GM19467 (cell line): ENCODE results near the gene CDK16.
"Not testable (repeated sequence)": the region's sequence is repeated elsewhere in the genome, so short reads cannot be mapped to it uniquely, and the experiment has no call there.

Experiments used
- ATAC-seq: cut with Tn5 transposase; IDR thresholded peaks from one replicate; pipeline ENCODE4 v1.9.1; 2021; ENCODE audit warnings: mild to moderate bottlenecking, moderate library complexity; ENCODE audit not compliant: unreplicated experiment

CDK16 gene

DNA sequence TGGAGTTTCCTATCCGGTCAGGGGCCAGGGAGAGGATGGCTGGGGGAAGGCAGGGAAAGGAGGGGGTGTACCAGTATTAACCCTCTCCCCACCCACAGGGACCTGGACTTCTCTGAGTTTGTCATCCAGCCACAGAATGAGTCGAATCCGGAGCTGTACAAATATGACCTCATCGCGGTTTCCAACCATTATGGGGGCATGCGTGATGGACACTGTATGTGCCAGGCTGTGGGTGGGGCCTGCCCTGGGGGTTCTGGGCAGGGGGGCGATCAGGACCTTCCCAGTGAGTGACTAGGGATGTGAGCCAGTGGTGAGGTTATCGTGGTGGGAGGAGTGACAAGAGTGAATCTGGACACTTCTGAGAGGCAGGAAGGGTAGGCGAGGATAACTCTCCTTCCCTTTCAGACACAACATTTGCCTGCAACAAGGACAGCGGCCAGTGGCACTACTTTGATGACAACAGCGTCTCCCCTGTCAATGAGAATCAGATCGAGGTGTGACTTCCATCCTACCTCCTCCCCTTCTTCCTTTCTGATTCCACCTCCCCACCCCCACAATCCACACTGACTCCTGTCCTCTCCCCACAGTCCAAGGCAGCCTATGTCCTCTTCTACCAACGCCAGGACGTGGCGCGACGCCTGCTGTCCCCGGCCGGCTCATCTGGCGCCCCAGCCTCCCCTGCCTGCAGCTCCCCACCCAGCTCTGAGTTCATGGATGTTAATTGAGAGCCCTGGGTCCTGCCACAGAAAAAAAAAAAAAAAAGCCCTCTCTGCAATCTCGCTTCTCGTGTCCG lies 28.9 kb downstream of the CDK16 start:
- no peak for ATAC-seq

DNA sequence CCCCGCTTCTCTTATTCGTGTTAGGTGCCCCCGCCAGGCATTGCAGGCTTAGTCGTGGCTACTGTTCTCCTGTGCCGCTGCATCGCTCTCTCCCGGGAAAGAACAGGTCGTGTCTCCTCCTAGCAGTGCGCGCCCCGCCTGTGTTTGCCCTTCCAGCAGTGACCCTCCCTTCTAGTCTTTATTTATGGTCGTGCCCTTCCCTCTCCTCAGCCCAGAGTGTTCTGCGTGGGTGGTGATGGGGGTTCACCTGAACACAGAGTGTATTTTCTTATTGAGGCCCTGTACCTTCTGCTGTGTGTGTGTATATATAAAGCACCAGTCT lies 29.5 kb downstream of the CDK16 start:
- no peak for ATAC-seq

DNA sequence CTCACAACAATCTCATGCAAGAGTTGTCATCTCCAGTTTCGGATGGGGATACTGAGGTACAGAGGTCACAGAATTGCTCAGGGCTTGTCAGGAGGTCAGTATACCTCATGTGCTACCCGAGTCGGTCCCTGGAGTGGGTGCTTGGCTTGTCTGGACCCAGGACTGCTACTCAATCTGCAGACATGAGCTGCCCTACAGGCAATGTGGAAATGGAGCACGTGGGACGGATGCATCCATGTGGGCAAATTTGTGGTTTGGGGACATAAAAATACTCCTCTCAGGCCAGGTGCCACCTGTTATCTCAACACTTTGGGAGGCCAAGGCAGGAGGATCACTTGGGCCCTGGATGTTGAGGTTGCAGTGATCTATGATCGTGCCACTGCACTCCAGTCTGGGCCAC lies 30.1 kb downstream of the CDK16 start:
- no peak for ATAC-seq

DNA sequence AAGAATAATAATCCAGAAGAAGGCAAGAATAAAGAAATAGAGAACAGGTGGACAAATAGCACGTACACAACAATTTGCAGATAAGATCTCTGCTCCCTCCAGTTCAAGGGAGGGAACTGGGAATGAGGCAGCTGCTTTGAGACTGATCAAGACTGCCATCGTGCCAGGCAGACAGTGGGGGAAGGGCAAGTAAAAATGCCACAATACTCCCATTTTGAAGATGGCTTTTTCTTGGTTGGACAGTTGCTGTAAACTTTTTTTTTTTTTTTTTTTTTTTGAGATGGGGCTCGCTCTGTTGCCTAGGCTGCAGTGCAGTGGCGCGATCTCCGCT lies 31.5 kb downstream of the CDK16 start:
- ATAC-seq = no peak

DNA sequence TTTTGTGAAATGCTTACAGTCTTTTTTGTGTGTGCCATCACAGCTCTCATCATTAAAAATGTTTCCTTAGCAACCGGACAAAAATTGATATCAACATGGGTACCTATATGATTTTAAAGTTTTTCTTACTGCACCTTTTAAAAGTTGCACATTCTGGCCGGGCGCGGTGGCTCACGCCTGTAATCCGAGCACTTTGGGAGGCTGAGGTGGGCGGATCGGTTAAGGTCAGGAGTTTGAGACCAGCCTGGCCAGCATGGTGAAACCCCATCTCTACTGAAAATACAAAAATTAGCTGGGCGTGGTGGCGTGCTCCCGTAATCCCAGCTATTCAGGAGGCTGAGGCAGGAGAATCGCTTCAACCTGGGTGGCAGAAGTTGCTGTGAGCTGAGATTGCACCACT lies 39.1 kb downstream of the CDK16 start:
- not testable (repeated sequence) for ATAC-seq

DNA sequence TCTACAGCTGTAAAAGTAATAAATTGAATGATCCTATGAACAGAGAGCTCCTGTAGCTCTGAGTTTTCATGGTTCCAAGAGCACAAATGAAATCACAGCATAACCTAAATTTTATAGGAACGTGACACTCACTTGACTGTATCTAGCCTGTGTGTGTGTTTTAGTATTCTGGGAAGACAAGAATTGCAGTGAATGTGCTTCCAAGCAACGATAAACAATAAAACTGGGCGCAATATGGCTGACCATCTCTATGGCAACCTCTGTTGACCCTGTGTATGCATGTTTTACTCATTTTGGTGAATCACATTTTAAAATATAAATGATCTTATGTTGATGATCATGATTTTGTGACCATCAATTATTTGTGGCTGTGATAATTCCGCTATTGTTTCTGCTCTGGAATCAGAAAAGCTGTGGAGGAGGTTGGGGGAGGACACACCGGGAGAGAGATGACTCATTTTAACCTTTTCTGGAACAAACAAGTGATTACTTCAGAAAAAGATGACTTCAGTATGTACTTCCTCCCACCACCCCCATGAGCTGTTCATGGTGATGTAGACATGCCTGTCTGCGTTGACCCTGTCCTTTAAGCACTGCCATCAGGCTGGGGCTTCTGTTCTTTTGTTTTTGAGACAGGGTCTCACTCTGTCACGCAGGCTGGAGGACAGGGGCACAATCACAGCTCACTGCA lies 46.1 kb downstream of the CDK16 start:
- ATAC-seq = no peak

DNA sequence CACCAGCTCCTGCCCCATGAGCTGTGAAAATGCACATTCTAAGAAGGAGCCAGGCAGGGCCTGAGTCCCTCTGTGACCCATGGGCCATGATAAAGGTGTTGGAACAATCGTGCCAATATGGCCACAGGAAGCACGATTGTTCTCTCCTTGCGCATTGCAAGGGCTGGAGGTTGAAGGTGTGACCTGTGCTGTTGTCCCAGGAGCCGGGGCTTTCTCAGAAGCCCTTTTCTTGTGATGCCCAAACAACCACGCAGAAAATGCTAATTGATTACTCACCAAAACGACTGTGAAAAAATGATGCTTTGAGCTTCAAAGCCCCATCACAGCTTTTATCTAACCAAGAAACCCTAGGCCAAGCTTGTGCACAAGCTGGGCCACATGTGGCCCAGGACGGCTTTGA lies 48.2 kb downstream of the CDK16 start:
- ATAC-seq = no peak

DNA sequence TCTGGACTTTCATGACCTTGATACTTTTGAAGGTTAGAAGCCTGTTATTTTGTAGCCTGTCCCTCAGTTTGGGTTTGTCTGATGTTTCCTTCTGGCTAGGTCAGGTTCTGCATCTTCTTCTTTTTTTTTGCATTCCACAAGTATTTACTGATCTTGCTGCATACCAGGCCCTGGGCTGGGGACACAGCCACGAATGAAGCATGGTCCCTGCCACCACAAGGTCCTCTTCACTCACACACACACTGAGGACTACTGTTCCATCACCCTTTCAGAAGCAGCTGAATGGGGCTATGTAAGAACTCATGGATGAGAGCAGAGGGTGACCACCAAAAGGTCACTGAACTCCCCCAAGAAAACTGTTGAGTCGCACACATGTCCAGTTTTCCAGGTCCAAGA lies 53.5 kb downstream of the CDK16 start:
- no peak for ATAC-seq

DNA sequence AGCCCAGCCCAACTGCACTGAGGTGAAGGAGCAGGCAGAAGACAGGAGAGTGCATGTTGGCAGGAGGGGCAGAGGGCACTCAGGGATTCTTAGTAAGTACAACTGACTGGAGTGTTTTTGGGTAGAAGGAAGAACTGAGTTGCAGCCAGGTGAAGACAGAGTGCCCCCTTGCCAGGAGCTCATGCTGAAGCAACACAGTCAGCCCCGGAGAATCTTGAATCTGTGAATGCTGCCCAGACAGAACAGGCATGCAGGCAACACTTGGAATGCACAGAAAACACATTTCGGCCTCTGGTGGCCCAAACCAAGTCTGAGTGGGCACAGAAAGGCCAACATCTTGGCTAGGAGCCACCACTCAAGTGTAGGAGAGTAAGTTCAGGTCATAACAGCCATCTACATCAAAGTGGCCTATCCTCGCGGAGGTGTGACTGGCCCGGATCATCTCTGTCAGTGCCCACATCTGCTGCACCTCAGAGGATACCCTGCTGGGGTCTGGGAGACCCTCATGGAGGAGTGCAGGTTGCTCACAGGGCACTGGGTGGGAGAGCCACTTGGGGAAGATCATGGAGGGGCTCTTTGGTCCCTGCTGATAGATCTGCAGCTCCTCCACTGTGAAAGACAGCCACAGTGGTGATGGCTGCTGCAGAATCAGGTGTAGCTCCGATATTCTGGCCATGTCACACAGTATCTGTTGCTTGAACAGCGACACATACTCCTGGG lies 54.7 kb downstream of the CDK16 start:
- ATAC-seq = no peak

DNA sequence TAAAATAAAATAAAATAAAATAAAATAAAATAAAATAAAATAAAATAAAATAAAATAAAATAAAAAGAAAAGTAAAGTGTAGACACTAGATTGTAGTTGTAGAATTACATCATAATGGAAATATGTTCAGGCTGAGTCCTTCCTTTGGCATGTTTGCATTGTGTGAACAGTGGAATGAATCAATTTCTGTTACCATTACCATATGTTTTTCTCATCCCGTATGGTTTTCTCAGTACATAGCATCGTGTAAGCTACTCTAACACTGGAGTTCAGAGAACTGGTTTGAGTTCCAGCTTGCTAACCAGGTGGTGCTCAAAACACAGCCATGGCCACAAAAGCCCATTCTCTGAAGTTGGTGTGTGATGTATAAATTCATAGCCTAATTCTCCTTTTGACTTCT lies 60.2 kb downstream of the CDK16 start:
- ATAC-seq = no peak
